A549 treated with CpdA at 1 μM for 4 hours (cell line): ENCODE measurements around the gene CXCR4. TPM values are rescaled to one million over a fixed set of nuclear protein-coding genes. Genes with fewer than 3 reads are reported as not detected.

ENCODE experiments used
- total RNA-seq: library from RNA; stranded (reverse); fragments of 200-300 nt; extraction: Qiagen RNA extraction; gene quantifications from 5 replicates; pipeline ENCODE4 v1.2.3, GENCODE V29; 2022; ENCODE audit warnings: low read depth

Gene CXCR4
- 0.41 to 1.0 TPM (median 0.55 TPM) in 5 replicates for total RNA-seq

GRCh38 chr2:136117909-136118818 is at the start of gene CXCR4:
Gene CXCR4, minus strand, starts transcription at chr2:136118149. Its CDS starts 89 bp downstream, at chr2:136118060.

Other genes with a start within 250 kb of the CXCR4 start
- gene MCM6, start 241.7 kb downstream of the CXCR4 start, total RNA-seq: 52.2 to 61.1 TPM (median 53.6 TPM) in 5 replicates
- 52.7 to 70.0 TPM (median 54.1 TPM) in 5 replicates for gene DARS1, start 132.5 kb downstream of the CXCR4 start, total RNA-seq